Measurements from ENCODE around the gene ATP6V1A. TPM values are rescaled to one million over a fixed set of nuclear protein-coding genes. Genes with fewer than 3 reads are reported as not detected.

Gene ATP6V1A
- total RNA-seq, 1 donor from 2014 or later = 63.1 TPM

DNA sequence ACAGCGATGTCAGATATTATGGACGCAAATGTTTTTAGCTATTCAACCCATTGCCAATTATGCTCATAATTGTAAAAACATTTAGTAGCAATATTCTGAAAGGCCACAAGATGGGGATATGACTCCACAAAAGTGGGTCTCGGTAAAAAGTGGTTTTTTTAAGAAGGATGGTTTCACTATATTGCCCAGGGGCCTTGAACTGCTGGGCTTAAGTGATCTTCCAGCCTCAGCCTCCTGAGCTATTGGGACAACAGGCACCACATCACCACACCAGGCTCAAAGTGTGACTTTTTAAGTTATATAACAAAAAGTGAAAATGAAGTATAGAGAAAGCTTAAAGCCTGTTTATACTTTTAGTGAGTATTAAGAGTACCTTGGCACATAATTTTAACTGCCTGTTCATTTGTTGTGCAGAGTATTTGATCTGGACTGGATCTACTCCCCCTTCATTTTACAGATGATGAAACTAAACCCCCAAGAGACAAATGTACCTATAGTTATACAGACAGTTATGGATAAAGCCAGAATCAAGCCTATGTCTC, 10.2 kb upstream of the ATP6V1A start:
- H3K27ac Mint-ChIP-seq (ENCODE audit: unreplicated experiment) = peak overlapping the region; percentile 60
- no peak overlapping the region for H3K4me3 Mint-ChIP-seq (ENCODE audit: unreplicated experiment)
- H3K36me3 Mint-ChIP-seq (ENCODE audit: low read depth) = no peaks in the 10 kb centered on the region
- DNase-seq (ENCODE audit: low spot score) = no peak
- no peaks in the 10 kb centered on the region for H3K9me3 Mint-ChIP-seq (ENCODE audit: low read depth)
- TF ChIP-seq, protein P1, sequence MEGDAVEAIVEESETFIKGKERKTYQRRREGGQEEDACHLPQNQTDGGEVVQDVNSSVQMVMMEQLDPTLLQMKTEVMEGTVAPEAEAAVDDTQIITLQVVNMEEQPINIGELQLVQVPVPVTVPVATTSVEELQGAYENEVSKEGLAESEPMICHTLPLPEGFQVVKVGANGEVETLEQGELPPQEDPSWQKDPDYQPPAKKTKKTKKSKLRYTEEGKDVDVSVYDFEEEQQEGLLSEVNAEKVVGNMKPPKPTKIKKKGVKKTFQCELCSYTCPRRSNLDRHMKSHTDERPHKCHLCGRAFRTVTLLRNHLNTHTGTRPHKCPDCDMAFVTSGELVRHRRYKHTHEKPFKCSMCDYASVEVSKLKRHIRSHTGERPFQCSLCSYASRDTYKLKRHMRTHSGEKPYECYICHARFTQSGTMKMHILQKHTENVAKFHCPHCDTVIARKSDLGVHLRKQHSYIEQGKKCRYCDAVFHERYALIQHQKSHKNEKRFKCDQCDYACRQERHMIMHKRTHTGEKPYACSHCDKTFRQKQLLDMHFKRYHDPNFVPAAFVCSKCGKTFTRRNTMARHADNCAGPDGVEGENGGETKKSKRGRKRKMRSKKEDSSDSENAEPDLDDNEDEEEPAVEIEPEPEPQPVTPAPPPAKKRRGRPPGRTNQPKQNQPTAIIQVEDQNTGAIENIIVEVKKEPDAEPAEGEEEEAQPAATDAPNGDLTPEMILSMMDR (IDR thresholded peaks at IDR 0.05) = peak; percentile 90
- H3K4me1 Mint-ChIP-seq (ENCODE audit: low read depth) = peaks cover 40% of the 10 kb centered on the region
- no peaks in the 10 kb centered on the region for H3K27me3 Mint-ChIP-seq (ENCODE audit: low read depth)

- Mint-ChIP-seq H3K36me3 (ENCODE audit: low read depth) (no peaks in the 10 kb centered on the region), H3K27ac (ENCODE audit: unreplicated experiment) (no peak overlapping the region), H3K27me3 (ENCODE audit: low read depth) (no peaks in the 10 kb centered on the region), H3K9me3 (ENCODE audit: low read depth) (no peaks in the 10 kb centered on the region), H3K4me1 (ENCODE audit: low read depth) (peaks cover 60% of the 10 kb centered on the region), H3K4me3 (ENCODE audit: unreplicated experiment) (no peak overlapping the region)
- TF ChIP-seq, protein P1 (IDR thresholded peaks at IDR 0.05) = no peak
- no peak for DNase-seq (ENCODE audit: low spot score)
Observed at GRCh38 chr3:113741086-113741485, 5.7 kb upstream of the ATP6V1A start.

DNA sequence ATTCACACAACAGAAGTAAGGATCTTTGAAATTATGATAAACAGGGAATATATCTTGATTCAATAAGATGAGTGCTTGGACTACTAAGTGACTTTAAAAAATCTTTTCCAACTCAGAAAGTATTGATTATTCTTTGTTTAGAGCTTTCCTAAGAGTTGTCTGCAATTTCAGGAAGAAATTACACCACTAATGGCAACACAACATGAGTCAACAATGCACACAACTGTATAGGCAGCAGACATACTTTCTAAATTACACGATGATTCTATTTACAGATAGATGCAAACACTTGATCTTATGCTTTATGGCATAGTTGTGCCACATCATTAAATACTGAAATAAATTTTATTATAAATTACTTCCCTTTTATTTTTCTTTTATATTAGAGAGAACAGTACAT, 5.2 kb upstream of the ATP6V1A start:
- H3K9me3 Mint-ChIP-seq (ENCODE audit: low read depth) = no peaks in the 10 kb centered on the region
- no peaks in the 10 kb centered on the region for H3K27me3 Mint-ChIP-seq (ENCODE audit: low read depth)
- H3K27ac Mint-ChIP-seq (ENCODE audit: unreplicated experiment) = no peak overlapping the region
- H3K4me1 Mint-ChIP-seq (ENCODE audit: low read depth) = peaks cover 58% of the 10 kb centered on the region
- H3K4me3 Mint-ChIP-seq (ENCODE audit: unreplicated experiment) = no peak overlapping the region
- TF ChIP-seq, protein P1 (IDR thresholded peaks at IDR 0.05) = no peak
- H3K36me3 Mint-ChIP-seq (ENCODE audit: low read depth) = no peaks in the 10 kb centered on the region
- no peak for DNase-seq (ENCODE audit: low spot score)

DNA sequence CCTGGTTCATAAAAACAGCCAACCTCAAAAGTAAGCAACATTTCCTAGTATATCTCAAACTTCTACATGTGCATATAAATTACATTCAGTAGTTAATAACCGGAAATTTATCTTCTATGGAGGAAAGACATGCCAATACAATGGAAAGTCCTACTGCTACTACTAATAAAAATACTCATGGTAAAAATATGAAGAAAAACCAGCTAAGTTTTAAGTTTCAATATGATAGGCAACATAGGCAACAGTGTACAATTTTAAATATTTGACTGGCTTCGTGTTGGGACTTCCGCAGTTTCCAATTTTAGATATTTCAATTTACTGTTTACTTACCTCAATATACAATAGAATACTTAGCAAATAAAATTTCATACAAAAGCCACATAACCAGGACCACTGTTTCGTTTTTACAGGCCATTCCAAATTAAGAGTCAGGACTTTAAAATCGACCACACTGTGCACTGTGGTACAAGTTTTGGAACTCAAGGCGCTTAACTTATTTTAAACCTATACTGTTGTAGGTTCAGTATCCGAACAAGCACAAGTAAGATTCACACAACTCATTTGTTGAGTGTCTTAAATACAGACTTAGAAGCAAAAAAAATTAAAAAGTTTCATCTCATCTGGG, 3.7 kb upstream of the ATP6V1A start:
- H3K36me3 Mint-ChIP-seq (ENCODE audit: low read depth) = no peaks in the 10 kb centered on the region
- H3K4me1 Mint-ChIP-seq (ENCODE audit: low read depth) = peaks cover 52% of the 10 kb centered on the region
- no peak for DNase-seq (ENCODE audit: low spot score)
- H3K27ac Mint-ChIP-seq (ENCODE audit: unreplicated experiment) = peak overlapping the region; percentile 5
- H3K4me3 Mint-ChIP-seq (ENCODE audit: unreplicated experiment) = peak overlapping the region; percentile 9
- no peaks in the 10 kb centered on the region for H3K27me3 Mint-ChIP-seq (ENCODE audit: low read depth)
- no peaks in the 10 kb centered on the region for H3K9me3 Mint-ChIP-seq (ENCODE audit: low read depth)
- TF ChIP-seq, protein P1 (IDR thresholded peaks at IDR 0.05) = no peak

DNA sequence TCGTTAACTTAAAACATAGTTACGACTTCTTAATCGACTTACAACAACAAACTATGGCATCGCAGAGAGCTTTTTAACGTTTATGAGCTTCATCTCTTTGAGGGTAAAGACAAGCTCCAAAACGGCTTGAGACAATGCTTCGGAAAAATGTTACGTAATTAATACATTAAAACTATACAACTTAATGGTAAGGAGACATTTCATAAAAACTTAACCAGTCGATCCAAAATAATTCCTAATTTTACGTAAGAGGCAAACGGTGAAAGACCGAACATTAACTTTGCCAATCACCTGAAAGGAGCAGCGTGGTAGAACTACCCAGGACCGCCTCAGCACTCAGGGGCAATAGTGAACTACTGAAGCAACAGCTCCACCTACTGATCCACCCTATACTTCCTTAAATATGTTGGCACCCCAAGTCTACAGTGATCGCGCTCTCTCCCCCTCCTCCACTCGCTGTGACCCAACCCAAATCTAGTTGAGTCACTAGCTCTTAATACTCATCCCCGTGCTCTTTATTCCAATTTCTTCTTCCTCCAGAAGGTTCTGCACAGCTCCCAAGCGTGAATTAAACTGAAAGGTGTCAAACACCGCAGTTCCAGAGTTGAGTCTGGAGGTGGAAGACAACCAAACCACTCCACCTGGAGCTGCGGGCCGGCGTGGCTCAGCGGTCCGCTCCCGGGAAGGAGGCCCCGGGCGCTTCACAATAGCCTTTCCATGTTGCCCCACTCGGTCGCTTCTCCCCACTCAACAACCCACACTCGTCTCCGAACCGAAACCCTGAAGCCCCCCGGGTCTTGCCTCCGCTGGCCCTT, 1.7 kb upstream of the ATP6V1A start:
- no peaks in the 10 kb centered on the region for H3K36me3 Mint-ChIP-seq (ENCODE audit: low read depth)
- TF ChIP-seq, protein P1 (IDR thresholded peaks at IDR 0.05) = peak; percentile 85
- peaks cover 61% of the 10 kb centered on the region for H3K4me1 Mint-ChIP-seq (ENCODE audit: low read depth)
- H3K4me3 Mint-ChIP-seq (ENCODE audit: unreplicated experiment) = peak overlapping the region; percentile 99
- H3K9me3 Mint-ChIP-seq (ENCODE audit: low read depth) = no peaks in the 10 kb centered on the region
- DNase-seq (ENCODE audit: low spot score) = no peak
- H3K27ac Mint-ChIP-seq (ENCODE audit: unreplicated experiment) = peak overlapping the region; percentile 100
- H3K27me3 Mint-ChIP-seq (ENCODE audit: low read depth) = no peaks in the 10 kb centered on the region

Measured in chondrocyte (in vitro differentiated cells).